ENCODE data around the gene RNF112. TPM values are rescaled to one million over a fixed set of nuclear protein-coding genes. Genes with fewer than 3 reads are reported as not detected.

The RNF112 gene
- total RNA-seq, 1 donor from 2014 or later = 1.8 TPM

- DNase-seq (no peak), ATAC-seq (no peak)
- peaks cover 37% of the 10 kb centered on the region for H3K4me1 ChIP-seq
- H3K27ac ChIP-seq = no peak overlapping the region
- no peak for TF ChIP-seq CTCF (IDR thresholded peaks at IDR 0.05)
- no peak overlapping the region for H3K4me3 ChIP-seq
- intact Hi-C loops (cut with DNase I) = loop anchor here (5.0 kb wide), 1 partner anchor 74 kb away; no protein-coding TSS in a partner anchor
- no peaks in the 10 kb centered on the region for H3K9me3 ChIP-seq
- H3K27me3 ChIP-seq (ENCODE audit: low read depth) = no peaks in the 10 kb centered on the region
- no peaks in the 10 kb centered on the region for H3K36me3 ChIP-seq
These were observed 42.8 kb upstream of the RNF112 start for GRCh38 chr17:19368229-19368628.

GRCh38 chr17:19369107-19369778 lies 41.8 kb upstream of the RNF112 start:
- intact Hi-C loops (cut with DNase I) = loop anchor here (5.0 kb wide), 1 partner anchor 73 kb away; no protein-coding TSS in a partner anchor
- no peak for ATAC-seq
- H3K27ac ChIP-seq = peak overlapping the region; percentile 58

GRCh38 chr17:19369846-19370492 lies 41.1 kb upstream of the RNF112 start:
- DNase-seq (no peak), ATAC-seq (peak; percentile 58 to 64)
- intact Hi-C loops (cut with DNase I) = loop anchor here (5.0 kb wide), 1 partner anchor 72 kb away; no protein-coding TSS in a partner anchor
- Histone ChIP-seq H3K27ac (peak overlapping the region; percentile 58), H3K4me3 (no peak overlapping the region), H3K27me3 (ENCODE audit: low read depth) (no peaks in the 10 kb centered on the region), H3K9me3 (no peaks in the 10 kb centered on the region), H3K4me1 (peaks cover 35% of the 10 kb centered on the region), H3K36me3 (no peaks in the 10 kb centered on the region)
- no peak for TF ChIP-seq CTCF (IDR thresholded peaks at IDR 0.05)

More at GRCh38 chr17:19369107-19369778, 41.8 kb upstream of the RNF112 start:
- Histone ChIP-seq H3K9me3 (no peaks in the 10 kb centered on the region), H3K4me1 (peaks cover 35% of the 10 kb centered on the region), H3K27me3 (ENCODE audit: low read depth) (no peaks in the 10 kb centered on the region), H3K4me3 (no peak overlapping the region), H3K36me3 (no peaks in the 10 kb centered on the region)
- TF ChIP-seq CTCF (IDR thresholded peaks at IDR 0.05) = no peak
- DNase-seq = no peak

GRCh38 chr17:19370493-19370960 lies 40.5 kb upstream of the RNF112 start:
- intact Hi-C loops (cut with DNase I) = no loop called here
- DNase-seq = peak; percentile 68

More at GRCh38 chr17:19370493-19370960, 40.5 kb upstream of the RNF112 start:
- no peaks in the 10 kb centered on the region for H3K9me3 ChIP-seq
- ATAC-seq = peak; percentile 63 to 81
- no peak overlapping the region for H3K4me3 ChIP-seq
- no peaks in the 10 kb centered on the region for H3K36me3 ChIP-seq
- peak overlapping the region; percentile 58 for H3K27ac ChIP-seq
- no peak for TF ChIP-seq CTCF (IDR thresholded peaks at IDR 0.05)
- peaks cover 35% of the 10 kb centered on the region for H3K4me1 ChIP-seq
- no peaks in the 10 kb centered on the region for H3K27me3 ChIP-seq (ENCODE audit: low read depth)
